Tibial artery (tissue), 4 donors: Measurements from ENCODE around the gene REEP1.
"Not testable (repeated sequence)": the region's sequence is repeated elsewhere in the genome, so short reads cannot be mapped to it uniquely, and the experiment has no call there.

Experiments used
- DNase-seq, 2 donors: peaks; one replicate each; pipeline ENCODE4 v3.0.0-alpha.2; 2019
- H3K27ac ChIP-seq, 2 donors: fragments of 200-600 bp; sonication (generic) in 1 of 2; 1 replicate in 1 of 2; 2 replicates in 1 of 2; pipeline ENCODE4 v1.5.1; 2018 to 2019; ENCODE audit warnings: mild to moderate bottlenecking in 1 of 2
- H3K27me3 ChIP-seq, 2 donors: fragments of 200-600 bp; sonication (generic) in 1 of 2; one replicate each; pipeline versions ENCODE4 v1.5.1 to v1.6.0; 2016 to 2019
- H3K36me3 ChIP-seq, 3 donors: fragments of 200-600 bp; sonication (generic) in 2 of 3; one replicate each; pipeline ENCODE4 v1.5.1; 2016 to 2019; ENCODE audit warnings: mild to moderate bottlenecking in 2 of 3
- H3K4me1 ChIP-seq, 4 donors: fragments of 200-600 bp; sonication (generic) in 2 of 4; 1 replicate in 3 of 4; 2 replicates in 1 of 4; pipeline ENCODE4 v1.5.1; 2016 to 2019
- H3K4me3 ChIP-seq, 2 donors: fragments of 200-600 bp; sonication (generic) in 1 of 2; 1 replicate in 1 of 2; 2 replicates in 1 of 2; pipeline ENCODE4 v1.5.1; 2018 to 2019; ENCODE audit warnings: mild to moderate bottlenecking in 2 of 2
- H3K9me3 ChIP-seq, 3 donors: fragments of 200-600 bp; sonication (generic) in 1 of 3; one replicate each; pipeline ENCODE4 v1.5.1; 2016 to 2019
- CTCF ChIP-seq, 2 experiments: fragments of 200-600 bp in 1 of 2; fragments of 450-650 bp in 1 of 2; IDR thresholded peaks; one replicate each; pipeline ENCODE4 v1.5.1; 2017 to 2019; ENCODE audit warnings: antibody characterized with exemption in 2 of 2, mild to moderate bottlenecking in 1 of 2, moderate library complexity in 1 of 2
- intact Hi-C: fragments of 100-400 bp; cut with DNase I; formaldehyde crosslinking; loops from one replicate; pipeline ENCODE4 v1.15.0; 2023; ENCODE audit warnings: low total_unique reads

The REEP1 gene

DNA sequence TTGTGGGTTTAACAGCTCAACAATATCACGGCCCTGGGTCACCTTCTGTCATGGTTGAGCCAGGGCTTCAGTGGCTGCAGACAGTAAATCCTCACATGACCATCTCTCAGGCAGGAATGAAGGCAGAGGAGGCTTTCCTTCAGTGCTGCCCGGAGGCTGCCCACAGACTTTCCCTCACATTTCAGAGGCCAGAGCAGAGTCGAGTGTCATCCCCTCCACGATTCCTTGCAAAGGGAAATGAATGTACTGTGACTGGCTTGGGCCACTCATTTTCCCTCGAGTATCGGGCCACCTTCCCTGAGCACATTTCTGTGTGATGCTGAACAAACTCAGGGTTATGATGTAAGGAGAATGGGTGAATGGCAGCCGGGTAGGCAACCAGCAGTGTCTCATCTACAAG, 10.0 kb upstream of the REEP1 start:
- no peak for TF ChIP-seq CTCF (IDR thresholded peaks at IDR 0.05)
- Histone ChIP-seq H3K4me1 (no peaks in the 10 kb centered on the region), H3K4me3 (no peak overlapping the region), H3K27me3 (peaks cover 0 to 8% of the 10 kb centered on the region in 2 donors), H3K36me3 (no peaks in the 10 kb centered on the region), H3K9me3 (peaks cover 0 to 3% (median 0%) of the 10 kb centered on the region in 3 donors), H3K27ac (no peak overlapping the region)
- DNase-seq = no peak
- intact Hi-C loops = no loop called here

DNA sequence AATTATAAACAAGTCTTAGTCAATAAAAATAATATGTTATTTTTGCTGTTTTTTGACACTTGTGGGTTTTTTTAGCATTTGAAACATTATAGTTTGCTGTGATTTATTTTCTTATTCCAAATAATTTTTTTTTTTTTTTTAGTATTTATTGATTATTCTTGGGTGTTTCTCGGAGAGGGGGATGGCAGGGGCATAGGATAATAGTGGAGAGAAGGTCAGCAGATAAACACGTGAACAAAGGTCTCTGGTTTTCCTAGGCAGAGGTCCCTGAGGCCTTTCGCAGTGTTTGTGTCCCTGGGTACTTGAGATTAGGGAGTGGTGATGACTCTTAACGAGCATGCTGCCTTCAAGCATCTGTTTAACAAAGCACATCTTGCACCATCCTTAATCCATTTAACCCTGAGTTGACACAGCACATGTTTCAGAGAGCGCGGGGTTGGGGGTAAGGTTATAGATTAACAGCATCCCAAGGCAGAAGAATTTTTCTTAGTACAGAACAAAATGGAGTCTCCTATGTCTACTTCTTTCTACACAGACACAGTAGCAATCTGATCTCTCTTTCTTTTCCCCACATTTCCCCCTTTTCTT, 8.5 kb upstream of the REEP1 start:
- H3K4me1 ChIP-seq, H3K27ac ChIP-seq, H3K4me3 ChIP-seq, H3K27me3 ChIP-seq, DNase-seq, H3K36me3 ChIP-seq, intact Hi-C loops: not testable (repeated sequence)
- peaks cover 0 to 15% (median 5%) of the 10 kb centered on the region in 3 donors for H3K9me3 ChIP-seq

- Histone ChIP-seq H3K36me3 (no peaks in the 10 kb centered on the region), H3K27ac (no peak overlapping the region), H3K4me3 (no peak overlapping the region), H3K4me1 (no peaks in the 10 kb centered on the region), H3K27me3 (peaks cover 0 to 4% of the 10 kb centered on the region in 2 donors), H3K9me3 (peaks cover 0 to 16% (median 6%) of the 10 kb centered on the region in 3 donors)
- no peak for DNase-seq
- TF ChIP-seq CTCF (IDR thresholded peaks at IDR 0.05) = no peak
- intact Hi-C loops = no loop called here
Observed at GRCh38 chr2:86344404-86344803, 7.0 kb upstream of the REEP1 start.

DNA sequence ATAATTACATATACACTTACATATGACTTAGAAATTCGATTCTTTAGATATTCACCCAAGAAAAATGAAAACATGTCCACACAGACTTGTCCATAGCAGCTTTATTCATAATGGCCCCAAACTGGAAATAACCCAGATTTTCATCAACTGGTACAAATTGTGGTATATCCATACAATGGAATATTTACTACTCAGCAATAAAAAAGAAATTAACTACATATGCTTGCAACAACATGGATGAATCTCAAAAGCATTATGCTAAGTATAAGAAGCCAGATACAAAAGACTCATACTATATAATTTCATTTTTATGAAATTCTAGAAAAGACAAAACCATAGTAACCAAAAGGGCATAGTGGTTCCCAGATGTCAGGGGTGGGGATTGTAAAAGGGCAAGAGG, 5.1 kb upstream of the REEP1 start:
- H3K36me3 ChIP-seq = no peaks in the 10 kb centered on the region
- H3K27ac ChIP-seq = no peak overlapping the region
- intact Hi-C loops = no loop called here
- H3K27me3 ChIP-seq = no peaks in the 10 kb centered on the region
- DNase-seq = no peak
- H3K4me1 ChIP-seq = peaks cover 0 to 10% (median 5%) of the 10 kb centered on the region in 4 donors
- H3K9me3 ChIP-seq = peaks cover 0 to 16% (median 6%) of the 10 kb centered on the region in 3 donors
- no peak overlapping the region for H3K4me3 ChIP-seq
- no peak for TF ChIP-seq CTCF (IDR thresholded peaks at IDR 0.05)

DNA sequence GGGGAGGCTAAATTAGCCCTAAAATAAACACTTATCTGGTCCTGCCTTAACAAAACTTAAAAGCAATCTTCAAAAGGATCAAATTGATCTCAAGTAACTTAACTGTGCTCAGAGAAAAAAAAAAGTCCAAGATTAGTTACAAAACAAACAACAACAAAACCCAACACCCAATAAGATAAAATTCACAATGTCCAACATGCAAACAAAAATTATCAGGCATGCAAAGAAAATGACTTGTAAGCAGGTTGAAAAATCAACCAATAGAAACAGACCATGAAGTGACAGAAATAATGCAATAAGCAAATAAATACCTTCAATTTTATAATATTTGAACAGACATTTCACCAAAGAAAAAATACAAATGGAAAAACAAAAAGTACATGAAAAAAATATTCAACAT, 4.0 kb upstream of the REEP1 start:
- intact Hi-C loops = no loop called here
- Histone ChIP-seq H3K4me1 (peaks cover 0 to 18% (median 9%) of the 10 kb centered on the region in 4 donors), H3K36me3 (no peaks in the 10 kb centered on the region), H3K27ac (no peak overlapping the region), H3K4me3 (no peak overlapping the region), H3K9me3 (peaks cover 0 to 16% (median 6%) of the 10 kb centered on the region in 3 donors), H3K27me3 (no peaks in the 10 kb centered on the region)
- TF ChIP-seq CTCF (IDR thresholded peaks at IDR 0.05) = no peak
- no peak for DNase-seq

- no peaks in the 10 kb centered on the region for H3K27me3 ChIP-seq
- H3K4me3 ChIP-seq = no peak overlapping the region
- peaks cover 0 to 16% (median 6%) of the 10 kb centered on the region in 3 donors for H3K9me3 ChIP-seq
- no peak for TF ChIP-seq CTCF (IDR thresholded peaks at IDR 0.05)
- intact Hi-C loops = loop anchor here (2.0 kb wide), 1 partner anchor 88 kb away; no protein-coding TSS in a partner anchor
- H3K27ac ChIP-seq = no peak overlapping the region
- no peaks in the 10 kb centered on the region for H3K36me3 ChIP-seq
- no peak for DNase-seq
- H3K4me1 ChIP-seq = peaks cover 0 to 38% (median 18%) of the 10 kb centered on the region in 4 donors
Observed at GRCh38 chr2:86338778-86339295, 1.4 kb upstream of the REEP1 start.
